A549 (cell line): ENCODE measurements around the gene NDUFV2. TPM values are rescaled to one million over a fixed set of nuclear protein-coding genes. Genes with fewer than 3 reads are reported as not detected.
A peak's percentile ranks its signal among the peaks of the same experiment; 100 is the strongest.
"Not testable (repeated sequence)": the region's sequence is repeated elsewhere in the genome, so short reads cannot be mapped to it uniquely, and the experiment has no call there.

Source experiments
- ATAC-seq, 2 experiments: fragments of 200-7000 bp in 1 of 2; fragments of >200 bp in 1 of 2; cut with Nextera tagmentation in 1 of 2; cut with Tn5 transposase in 1 of 2; 3 replicates each; pipeline versions ENCODE4 v1.8.0 to v1.9.1; 2018 to 2020; ENCODE audit warnings: mild to moderate bottlenecking in 1 of 2, moderate library complexity in 1 of 2
- CTCF ChIA-PET: fragments of 300-600 bp; sonication (Branson Sonifier 250); formaldehyde crosslinking; extraction: SDS; loops from one replicate; lab custom pipeline; 2021; ENCODE audit warnings: antibody characterized with exemption, inconsistent platforms; lab: Yijun Ruan, JAX
- POLR2A ChIA-PET: fragments of 350-600 bp; formaldehyde crosslinking; extraction: SDS; loops from one replicate; lab custom pipeline; 2021; ENCODE audit warnings: antibody characterized with exemption, inconsistent platforms; lab: Yijun Ruan, JAX
- DNase-seq, 2 experiments: peaks; one replicate each; pipeline versions ENCODE4 v3.0.0 to v3.0.0-alpha.2; 2011 to 2016; ENCODE audit warnings: low read depth in 1 of 2, low spot score in 1 of 2
- FAIRE-seq: peaks from 2 replicates; lab custom pipeline; 2011; peaks lifted over from hg19 to GRCh38; lab: Jason Lieb, UNC
- H3K27ac ChIP-seq, 2 experiments: fragments of >200 bp; sonication (Bioruptor Twin); formaldehyde crosslinking; 3 replicates each; pipeline ENCODE4 v1.5.1; 2016 to 2017
- H3K4me1 ChIP-seq: fragments of >200 bp; sonication (Bioruptor Twin); formaldehyde crosslinking; 3 replicates; pipeline ENCODE4 v1.6.1; 2016
- H3K4me2 ChIP-seq: fragments of >200 bp; sonication (Bioruptor Twin); formaldehyde crosslinking; 3 replicates; pipeline ENCODE4 v1.6.1; 2016
- H3K4me3 ChIP-seq: fragments of >200 bp; sonication (Bioruptor Twin); formaldehyde crosslinking; 3 replicates; pipeline ENCODE4 v1.5.1; 2016
- H3K9me3 ChIP-seq: fragments of >200 bp; sonication (Bioruptor Twin); formaldehyde crosslinking; 3 replicates; pipeline ENCODE4 v1.6.1; 2016
- BCL3 ChIP-seq: fragments of >200 bp; sonication (Bioruptor Twin); formaldehyde crosslinking; IDR thresholded peaks from 3 replicates; pipeline ENCODE4 v1.6.1; 2016
- CBX2 ChIP-seq: fragments of 200-600 bp; sonication (generic); IDR thresholded peaks from 2 replicates; pipeline ENCODE4 v1.6.1; 2016; ENCODE audit warnings: low read depth, mild to moderate bottlenecking, borderline replicate concordance
- CEBPB ChIP-seq, 2 experiments: fragments of >200 bp in 1 of 2; sonication (Bioruptor Twin) in 1 of 2; formaldehyde crosslinking in 1 of 2; IDR thresholded peaks; 2 replicates each; pipeline ENCODE4 v1.6.1; 2012 to 2016
- CHD4 ChIP-seq: fragments of 200-600 bp; sonication (generic); IDR thresholded peaks from 2 replicates; pipeline ENCODE4 v1.6.1; 2016; ENCODE audit warnings: antibody characterized with exemption, mild to moderate bottlenecking, borderline replicate concordance
- E2F6 ChIP-seq: IDR thresholded peaks from 2 replicates; pipeline ENCODE4 v1.6.1; 2012; ENCODE audit warnings: low read depth, borderline replicate concordance
- EP300 ChIP-seq, 2 experiments: fragments of >200 bp; sonication (Bioruptor Twin); formaldehyde crosslinking; IDR thresholded peaks; 2 replicates in 1 of 2; 3 replicates in 1 of 2; pipeline ENCODE4 v1.6.1; 2016 to 2017
- FOSL2 ChIP-seq, 2 experiments: fragments of 450-650 bp in 1 of 2; fragments of >200 bp in 1 of 2; sonication (Bioruptor Twin) in 1 of 2; formaldehyde crosslinking; IDR thresholded peaks; 2 replicates each; pipeline versions ENCODE4 v1.5.0 to v1.6.1; 2016 to 2020; ENCODE audit warnings: mild to moderate bottlenecking in 1 of 2, moderate library complexity in 1 of 2
- GATA3 ChIP-seq: IDR thresholded peaks from 2 replicates; pipeline ENCODE4 v1.6.1; 2012; ENCODE audit warnings: borderline replicate concordance
- HDAC2 ChIP-seq: fragments of 200-600 bp; sonication (generic); IDR thresholded peaks from 2 replicates; pipeline ENCODE4 v1.6.1; 2016
- HES2 ChIP-seq: fragments of >200 bp; sonication (Bioruptor Twin); formaldehyde crosslinking; IDR thresholded peaks from 2 replicates; pipeline ENCODE4 v1.6.1; 2016
- HOXB13 ChIP-seq: fragments of 250-450 bp; sonication (Bioruptor Pico); IDR thresholded peaks from 2 replicates; pipeline ENCODE4 v1.5.0; 2020; ENCODE audit warnings: low read depth, mild to moderate bottlenecking, moderate library complexity
- JUN ChIP-seq, 2 experiments: fragments of >200 bp; sonication (Bioruptor Twin); formaldehyde crosslinking; IDR thresholded peaks; 2 replicates in 1 of 2; 3 replicates in 1 of 2; pipeline ENCODE4 v1.6.1; 2016 to 2017
- JUNB ChIP-seq: fragments of >200 bp; sonication (Bioruptor Twin); formaldehyde crosslinking; IDR thresholded peaks from 2 replicates; pipeline ENCODE4 v1.6.1; 2016
- MAX ChIP-seq: IDR thresholded peaks from 2 replicates; pipeline ENCODE4 v1.6.1; 2012
- MYC ChIP-seq: IDR thresholded peaks from 2 replicates; pipeline ENCODE4 v1.6.1; 2012; ENCODE audit warnings: mild to moderate bottlenecking, inconsistent platforms, low read length, improper control_type of control experiment, borderline replicate concordance
- RAD21 ChIP-seq, 2 experiments: fragments of >200 bp in 1 of 2; sonication (Bioruptor Twin) in 1 of 2; formaldehyde crosslinking in 1 of 2; IDR thresholded peaks in 1 of 2; conservative IDR thresholded peaks in 1 of 2; 2 replicates in 1 of 2; 3 replicates in 1 of 2; pipeline ENCODE4 v1.6.1; 2012 to 2018; ENCODE audit warnings: inconsistent platforms in 1 of 2
- RCOR1 ChIP-seq: fragments of 150-350 bp; IDR thresholded peaks from 2 replicates; pipeline ENCODE4 v1.6.1; 2014; ENCODE audit warnings: antibody characterized with exemption, low read length, low read depth
- SMC3 ChIP-seq: fragments of >200 bp; sonication (Bioruptor Twin); formaldehyde crosslinking; IDR thresholded peaks from 3 replicates; pipeline ENCODE4 v1.6.1; 2018; ENCODE audit warnings: inconsistent platforms
- TP53 ChIP-seq: fragments of 250-450 bp; sonication (Bioruptor Pico); IDR thresholded peaks from 2 replicates; pipeline ENCODE4 v1.5.0; 2021; ENCODE audit warnings: mild to moderate bottlenecking, moderate library complexity
- ZFP36 ChIP-seq: fragments of 450-650 bp; IDR thresholded peaks from 2 replicates; pipeline ENCODE4 v1.6.1; 2014; ENCODE audit warnings: borderline replicate concordance; ENCODE audit not compliant: partially characterized antibody
- ZNF302 ChIP-seq: fragments of 250-450 bp; sonication (Bioruptor Pico); IDR thresholded peaks from 2 replicates; pipeline ENCODE4 v1.9.0; 2021; ENCODE audit warnings: inconsistent platforms, mild to moderate bottlenecking, moderate library complexity
- WGBS: methylation state at CpG from one replicate; pipeline ENCODE4 v1.1.6; 2017; ENCODE audit errors: missing lambda C conversion rate; 5-methylcytosine and 5-hydroxymethylcytosine counted together
- polyA plus RNA-seq, 4 experiments: library from polyadenylated mRNA; depleted of rRNA in 3 of 4; stranded (reverse); fragments of >200 nt; fragmentation: RNase III in 1 of 4; extraction: RNeasy Plus Mini Kit Qiagen cat#74134 plus additional on column Dnase treatment in 1 of 4; gene quantifications; 2 replicates in 3 of 4; 3 replicates in 1 of 4; pipeline ENCODE4 v1.2.3, GENCODE V29; 2011 to 2017

Gene NDUFV2
- polyA plus RNA-seq, 2 of the 4 experiments (the other 2 are of a cell fraction), result 115 to 180 TPM

DNA sequence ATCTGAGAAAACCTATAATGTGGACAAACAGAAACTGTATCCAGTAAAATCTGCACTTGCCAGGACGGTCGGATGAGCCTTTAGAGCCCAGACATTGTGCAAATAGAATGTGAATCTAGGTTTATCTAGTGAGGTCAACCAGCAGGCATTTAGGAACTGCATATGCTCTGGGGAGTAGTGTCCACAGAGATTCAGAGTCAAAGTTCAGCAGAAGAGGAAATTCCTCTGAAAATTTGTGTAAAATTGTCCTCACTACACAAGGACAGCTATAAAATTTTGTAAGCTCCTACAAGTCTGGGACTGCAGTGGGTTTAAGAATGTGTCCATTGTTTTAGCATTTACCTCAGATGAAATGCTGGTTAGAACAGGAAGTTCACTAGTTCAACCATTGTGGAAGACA lies 9.8 kb upstream of the NDUFV2 start:
- CTCF ChIA-PET, result interaction anchor here (1.1 to 3.0 kb wide), 2 partner anchors 9 to 19 kb away, joined by 4 to 9 read pairs; no protein-coding TSS in a partner anchor
- Histone ChIP-seq H3K4me1 (peaks cover 37% of the 10 kb centered on the region), H3K27ac (peak overlapping the region; percentile 49 to 72), H3K4me3 (no peak overlapping the region), H3K9me3 (no peaks in the 10 kb centered on the region), H3K4me2 (peak overlapping the region; percentile 48)
- 0 out of 2 replicates have a peak, but pooled peaks have one; percentile 30 for TF ChIP-seq GATA3
- peak in 1 of 2 experiments; percentile 21; a peak in 1 of 4 replicates for TF ChIP-seq CEBPB (IDR thresholded peaks at IDR 0.05)
- no peak for TF ChIP-seq E2F6
- TF ChIP-seq EP300 (IDR thresholded peaks at IDR 0.05), result peak in 1 of 2 experiments; percentile 33; a peak in 1 of 5 replicates
- TF ChIP-seq FOSL2 (IDR thresholded peaks at IDR 0.05), result no peak
- TF ChIP-seq FOSL2 (CRISPR knock-in tag; IDR thresholded peaks at IDR 0.05), result peak; percentile 39
- no peak for TF ChIP-seq HES2
- FAIRE-seq (no peak), ATAC-seq (peak in 1 of 2 experiments; percentile 85; a peak in 3 of 6 replicates), DNase-seq (peak in 1 of 2 experiments; percentile 84)
- POLR2A ChIA-PET, result no interaction called here
- 13% methylated on average over 2 of the region's 2 CpGs for WGBS

- ATAC-seq, H3K9me3 ChIP-seq, FAIRE-seq, H3K4me3 ChIP-seq, DNase-seq: not testable (repeated sequence)
- CTCF ChIA-PET, result interaction anchor here (0.6 to 3.0 kb wide), 2 partner anchors 10 to 19 kb away, joined by 4 to 9 read pairs; no protein-coding TSS in a partner anchor
- 81% methylated on average over 2 of the region's 3 CpGs for WGBS
- H3K4me1 ChIP-seq, result peaks cover 37% of the 10 kb centered on the region
- H3K4me2 ChIP-seq, result peak overlapping the region; percentile 48; the same call in 2 of the 3 replicates
- H3K27ac ChIP-seq, result peak overlapping the region; percentile 72 to 84; a peak in 5 of 6 replicates
- POLR2A ChIA-PET, result interaction anchor here (0.7 kb wide), 1 partner anchor 44 kb away, joined by 3 read pairs; no protein-coding TSS in a partner anchor
Observed at GRCh38 chr18:9093109-9093508, 9.4 kb upstream of the NDUFV2 start.

- TF ChIP-seq ZNF302 (CRISPR knock-in tag), result no peak
- 0 out of 3 replicates have a peak, but pooled peaks have one; percentile 13 for TF ChIP-seq SMC3
- no peak for TF ChIP-seq ZFP36
- peak; percentile 68 for TF ChIP-seq GATA3
- no peak for TF ChIP-seq RCOR1
- TF ChIP-seq HDAC2, result no peak
- peak; percentile 82 for TF ChIP-seq JUNB
- TF ChIP-seq CHD4, result no peak
- TF ChIP-seq BCL3, result 0 out of 3 replicates have a peak, but pooled peaks have one; percentile 52
- peak; percentile 62 to 70; a peak in 3 of 5 replicates for TF ChIP-seq EP300 (IDR thresholded peaks at IDR 0.05)
- 0 out of 5 replicates have a peak, but pooled peaks of 1 of the 2 experiments have one; percentile 12 for TF ChIP-seq RAD21 (conservative IDR thresholded peaks at IDR 0.05 in 1 of 2, IDR thresholded peaks at IDR 0.05 in 1 of 2)
- peak; percentile 58; the same call in 1 of the 2 replicates for TF ChIP-seq FOSL2 (IDR thresholded peaks at IDR 0.05)
- TF ChIP-seq FOSL2 (CRISPR knock-in tag; IDR thresholded peaks at IDR 0.05), result peak; percentile 82
- no peak for TF ChIP-seq HOXB13
- TF ChIP-seq CBX2, result no peak
- no peak for TF ChIP-seq MYC
- no peak for TF ChIP-seq TP53 (CRISPR knock-in tag)
- peak; percentile 50 to 74; a peak in 2 of 5 replicates for TF ChIP-seq JUN (IDR thresholded peaks at IDR 0.05)
- TF ChIP-seq MAX, result 0 out of 2 replicates have a peak, but pooled peaks have one; percentile 29
- POLR2A ChIA-PET, result interaction anchor here (1.0 kb wide), 1 partner anchor 42 kb away, joined by 3 read pairs; the partner anchor contains the start of gene ANKRD12
- DNase-seq, result peak; percentile 35 to 89
- ATAC-seq, result peak; percentile 88
- H3K4me1 ChIP-seq, result peaks cover 37% of the 10 kb centered on the region
- FAIRE-seq, result no peak
- no peak overlapping the region for H3K4me3 ChIP-seq
- 15% methylated on average over 7 of the region's 7 CpGs for WGBS
- H3K9me3 ChIP-seq, result no peaks in the 10 kb centered on the region
- H3K27ac ChIP-seq, result peak overlapping the region; percentile 84
- peak overlapping the region; percentile 70 for H3K4me2 ChIP-seq
- CTCF ChIA-PET, result interaction anchor here (1.2 to 3.0 kb wide), 2 partner anchors 16 to 21 kb away, joined by 3 to 9 read pairs; no protein-coding TSS in a partner anchor
Observed at GRCh38 chr18:9094307-9095226, 7.9 kb upstream of the NDUFV2 start.
